ENCODE measurements around the gene NQO2. TPM values are rescaled to one million over a fixed set of nuclear protein-coding genes. Genes with fewer than 3 reads are reported as not detected.

Gene NQO2
- total and polyA plus RNA-seq, 9 donors: 16.2 to 48.4 (median 28.7) TPM

- Histone ChIP-seq H3K4me3 (no peak overlapping the region), H3K27ac (no peak overlapping the region), H3K4me1 (ENCODE audit: insufficient read depth) (no peaks in the 10 kb centered on the region), H3K27me3 (no peaks in the 10 kb centered on the region), H3K9me3 (no peaks in the 10 kb centered on the region), H3K36me3 (no peaks in the 10 kb centered on the region)
- 47 to 54% (median 49%) methylated on average over 7 of the region's 7 CpGs for WGBS, 3 donors
- intact Hi-C loops (cut with DNase I): no loop called here
- no peak for TF ChIP-seq CTCF (IDR thresholded peaks at IDR 0.05)
- TF ChIP-seq EP300 (IDR thresholded peaks at IDR 0.05): no peak
- no peak for TF ChIP-seq POLR2A (IDR thresholded peaks at IDR 0.05)
- no peak for DNase-seq
These were observed 38.1 kb downstream of the NQO2 start for GRCh38 chr6:3037638-3038365.

- no peak for TF ChIP-seq POLR2A (IDR thresholded peaks at IDR 0.05)
- TF ChIP-seq EP300 (IDR thresholded peaks at IDR 0.05): no peak
- no peak for TF ChIP-seq CTCF (IDR thresholded peaks at IDR 0.05)
- no peaks in the 10 kb centered on the region for H3K27me3 ChIP-seq
- DNase-seq: no peak
- no peak overlapping the region for H3K4me3 ChIP-seq
- H3K9me3 ChIP-seq: no peaks in the 10 kb centered on the region
- H3K4me1 ChIP-seq (ENCODE audit: insufficient read depth): no peaks in the 10 kb centered on the region
- intact Hi-C loops (cut with DNase I): no loop called here
- no peaks in the 10 kb centered on the region for H3K36me3 ChIP-seq
- H3K27ac ChIP-seq: no peak overlapping the region
- 58 to 68% (median 60%) methylated on average over 3 of the region's 3 CpGs for WGBS, 3 donors
These were observed 39.7 kb downstream of the NQO2 start for GRCh38 chr6:3039384-3039783.

GRCh38 chr6:3041147-3041546 lies 41.5 kb downstream of the NQO2 start:
- Histone ChIP-seq H3K27ac (no peak overlapping the region), H3K4me1 (ENCODE audit: insufficient read depth) (no peaks in the 10 kb centered on the region), H3K27me3 (no peaks in the 10 kb centered on the region), H3K4me3 (no peak overlapping the region), H3K9me3 (no peaks in the 10 kb centered on the region), H3K36me3 (no peaks in the 10 kb centered on the region)
- intact Hi-C loops (cut with DNase I): no loop called here
- no peak for TF ChIP-seq CTCF (IDR thresholded peaks at IDR 0.05)
- no peak for TF ChIP-seq EP300 (IDR thresholded peaks at IDR 0.05)
- TF ChIP-seq POLR2A (IDR thresholded peaks at IDR 0.05): no peak
- WGBS, 3 donors: 94 to 95% (median 95%) methylated on average over 3 of the region's 3 CpGs
- DNase-seq: no peak

GRCh38 chr6:3041606-3042005 lies 41.9 kb downstream of the NQO2 start:
- Histone ChIP-seq H3K4me1 (ENCODE audit: insufficient read depth) (no peaks in the 10 kb centered on the region), H3K27me3 (no peaks in the 10 kb centered on the region), H3K4me3 (no peak overlapping the region), H3K36me3 (no peaks in the 10 kb centered on the region), H3K27ac (no peak overlapping the region), H3K9me3 (no peaks in the 10 kb centered on the region)
- no peak for DNase-seq
- no peak for TF ChIP-seq POLR2A (IDR thresholded peaks at IDR 0.05)
- no peak for TF ChIP-seq CTCF (IDR thresholded peaks at IDR 0.05)
- TF ChIP-seq EP300 (IDR thresholded peaks at IDR 0.05): no peak
- intact Hi-C loops (cut with DNase I): no loop called here
- WGBS, 3 donors: 48 to 71% (median 64%) methylated on average over 2 of the region's 2 CpGs

Measured in ovary (tissue), 9 donors.